Measurements from ENCODE around the gene TPPP.
"Not testable (repeated sequence)": the region's sequence is repeated elsewhere in the genome, so short reads cannot be mapped to it uniquely, and the experiment has no call there.

TPPP gene

DNA sequence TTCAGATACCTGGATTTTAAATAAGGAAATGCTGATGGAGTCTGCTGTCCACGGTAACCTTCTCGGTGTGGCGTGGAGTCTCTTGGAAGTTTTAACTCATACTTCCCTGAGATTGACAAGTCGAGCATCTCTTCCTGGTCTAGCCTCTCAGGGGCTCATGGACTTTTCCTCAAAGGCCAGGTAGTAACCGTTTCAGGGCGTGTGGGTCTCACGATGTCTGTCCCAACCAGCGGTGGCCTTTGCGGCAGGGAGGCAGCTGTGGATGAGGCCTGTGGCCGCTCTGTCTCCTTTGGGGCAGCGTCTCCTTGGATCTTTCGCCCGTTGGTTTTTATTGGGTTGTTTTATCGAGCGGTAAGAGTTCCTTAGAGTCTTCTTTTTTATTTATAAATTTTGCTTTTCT lies 48.2 kb downstream of the TPPP start:
- no peak for DNase-seq

DNA sequence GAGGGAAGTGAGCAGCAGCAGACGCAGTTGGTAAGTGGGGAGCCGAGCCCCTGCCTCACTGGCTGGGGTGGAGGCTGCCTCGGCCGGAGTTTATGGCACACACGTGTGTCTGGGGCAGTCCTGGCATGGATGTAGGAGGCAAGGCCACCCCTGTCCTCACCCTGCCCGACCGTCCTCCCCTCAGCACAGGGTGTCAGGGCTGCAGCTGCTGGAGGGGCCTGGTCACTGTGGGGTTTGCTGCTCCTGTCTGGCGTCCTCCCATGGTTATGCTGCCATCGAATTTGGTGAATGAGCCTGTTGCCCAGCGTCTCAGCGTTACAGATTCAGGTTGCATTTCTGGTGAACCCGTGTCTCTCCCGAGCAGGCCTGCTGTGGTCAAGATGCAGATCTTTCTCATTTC lies 48.6 kb downstream of the TPPP start:
- no peak for DNase-seq

DNA sequence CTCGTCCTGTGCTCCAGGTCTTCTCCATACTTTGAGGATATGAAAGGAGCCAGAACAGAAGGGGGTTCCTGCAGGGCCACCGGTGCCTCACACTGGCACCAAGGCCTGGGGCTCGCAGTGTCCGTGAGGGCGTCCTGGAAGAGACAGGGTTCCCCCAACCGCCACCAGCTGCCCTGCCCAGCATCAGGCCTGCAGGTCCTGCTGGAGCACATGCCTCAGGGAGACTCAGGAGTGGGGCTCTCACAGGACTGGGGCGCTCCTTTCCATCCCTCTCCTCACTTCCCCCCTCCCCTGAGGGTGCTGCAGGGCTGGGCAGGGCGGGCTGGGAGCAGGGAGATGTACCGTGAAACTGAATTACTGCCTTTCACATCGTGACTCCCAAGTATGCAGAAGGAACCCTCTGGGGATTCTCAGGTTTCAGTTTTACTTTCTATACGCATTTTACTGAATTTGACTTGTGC lies 49.3 kb downstream of the TPPP start:
- DNase-seq: no peak

DNA sequence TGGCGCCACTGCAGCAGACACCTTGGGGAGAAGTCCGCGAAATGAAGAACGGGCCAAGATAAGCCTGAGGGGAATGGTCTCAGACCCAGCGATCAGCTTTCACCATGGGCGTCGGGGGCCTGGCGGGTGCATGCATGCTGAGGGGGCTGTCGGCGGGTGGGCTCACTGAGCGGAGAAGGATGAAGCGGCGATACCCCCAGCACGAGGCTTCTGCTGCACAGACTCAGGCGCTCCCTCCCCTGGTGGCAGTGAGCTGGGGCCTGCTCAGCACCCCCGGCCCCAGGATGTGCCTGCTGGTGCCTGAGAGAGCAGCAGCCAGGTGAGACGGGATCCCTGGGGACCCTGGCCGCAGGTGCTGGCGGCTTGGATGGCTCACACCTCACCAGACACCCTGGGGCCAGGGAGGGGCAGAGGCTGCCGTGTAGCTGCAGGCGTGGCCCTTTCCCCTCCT lies 49.8 kb downstream of the TPPP start:
- DNase-seq: no peak

DNA sequence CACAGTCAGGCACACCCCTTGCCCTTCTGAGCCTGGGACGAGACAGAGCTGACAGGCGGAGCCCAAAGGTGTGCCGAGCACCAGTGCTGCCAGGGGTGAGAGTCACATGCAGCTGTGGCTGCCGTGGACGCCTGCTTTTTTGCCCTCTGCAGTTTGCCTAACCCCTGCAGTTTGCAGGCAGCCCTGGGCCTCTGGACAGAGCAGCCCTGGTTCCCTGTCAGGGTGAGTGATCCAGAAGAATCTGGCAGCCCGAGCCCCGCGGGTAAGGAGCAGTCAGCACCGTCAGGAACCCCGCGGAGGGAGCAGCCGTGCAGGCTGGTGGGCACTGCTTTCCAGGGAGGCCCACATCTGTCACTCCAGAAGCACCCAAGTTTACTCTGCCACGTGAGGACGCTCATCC lies 50.7 kb downstream of the TPPP start:
- no peak for DNase-seq

DNA sequence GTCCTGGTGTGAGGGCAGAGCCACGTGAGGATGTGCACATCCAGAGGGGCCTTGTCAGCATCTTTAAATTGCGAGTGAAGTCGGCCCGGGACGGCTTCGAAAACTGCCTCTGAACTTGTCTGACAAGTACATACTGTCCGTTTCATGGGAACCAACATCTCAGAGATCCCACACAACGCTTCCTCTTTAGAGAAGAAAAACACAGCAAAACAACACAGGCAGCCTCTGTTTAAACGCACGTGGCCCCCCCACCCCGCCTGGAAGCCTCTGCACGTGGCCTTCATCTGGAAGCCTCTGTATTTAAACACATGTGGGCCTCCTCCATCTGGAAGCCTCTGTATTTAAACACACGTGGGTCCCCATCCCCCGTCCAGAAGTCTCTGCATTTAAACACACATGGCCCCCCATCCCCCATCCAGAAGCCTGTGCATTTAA lies 51.8 kb downstream of the TPPP start:
- DNase-seq: no peak

DNA sequence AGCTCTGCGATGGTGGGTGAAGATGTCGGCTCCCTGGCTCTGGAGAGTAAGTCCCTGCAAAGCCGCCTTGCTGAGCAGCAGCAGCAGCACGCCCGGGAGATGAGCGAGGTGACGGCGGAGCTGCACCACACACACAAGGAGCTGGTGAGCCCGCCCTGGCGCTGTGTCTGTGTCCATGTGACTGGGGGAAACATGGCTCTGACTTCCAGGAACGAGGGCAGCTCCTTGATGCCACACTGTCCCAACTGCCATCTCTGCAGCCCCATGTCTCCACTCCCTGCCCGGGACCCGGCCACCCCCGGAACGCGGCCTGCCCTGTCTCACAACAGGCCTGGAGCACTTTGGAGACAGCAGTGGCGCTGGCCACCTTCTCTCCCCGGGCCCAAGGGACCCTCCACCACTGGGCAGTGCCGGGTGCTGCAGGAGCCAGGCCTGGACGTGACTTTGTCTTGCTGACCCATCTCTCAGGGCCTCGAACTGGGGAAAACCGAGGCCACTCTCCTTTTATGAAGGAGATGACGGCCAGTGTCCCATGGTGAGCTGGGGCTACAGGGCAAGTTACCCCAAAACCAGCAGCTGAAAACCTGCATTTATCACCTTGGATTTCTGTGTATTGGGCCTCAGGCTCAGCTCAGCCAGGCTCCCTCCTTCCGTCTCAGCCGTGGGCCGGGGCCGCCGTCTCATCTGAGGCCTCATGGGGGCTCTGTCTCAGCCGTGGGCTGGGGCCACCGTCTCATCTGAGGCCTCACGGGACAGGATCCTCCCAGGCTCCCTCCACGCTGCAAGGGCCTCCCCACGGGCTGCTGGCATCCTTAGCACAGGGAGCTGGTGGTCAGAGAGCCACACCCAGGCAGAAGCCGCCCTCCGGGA lies 52.5 kb downstream of the TPPP start:
- no peak for DNase-seq

DNA sequence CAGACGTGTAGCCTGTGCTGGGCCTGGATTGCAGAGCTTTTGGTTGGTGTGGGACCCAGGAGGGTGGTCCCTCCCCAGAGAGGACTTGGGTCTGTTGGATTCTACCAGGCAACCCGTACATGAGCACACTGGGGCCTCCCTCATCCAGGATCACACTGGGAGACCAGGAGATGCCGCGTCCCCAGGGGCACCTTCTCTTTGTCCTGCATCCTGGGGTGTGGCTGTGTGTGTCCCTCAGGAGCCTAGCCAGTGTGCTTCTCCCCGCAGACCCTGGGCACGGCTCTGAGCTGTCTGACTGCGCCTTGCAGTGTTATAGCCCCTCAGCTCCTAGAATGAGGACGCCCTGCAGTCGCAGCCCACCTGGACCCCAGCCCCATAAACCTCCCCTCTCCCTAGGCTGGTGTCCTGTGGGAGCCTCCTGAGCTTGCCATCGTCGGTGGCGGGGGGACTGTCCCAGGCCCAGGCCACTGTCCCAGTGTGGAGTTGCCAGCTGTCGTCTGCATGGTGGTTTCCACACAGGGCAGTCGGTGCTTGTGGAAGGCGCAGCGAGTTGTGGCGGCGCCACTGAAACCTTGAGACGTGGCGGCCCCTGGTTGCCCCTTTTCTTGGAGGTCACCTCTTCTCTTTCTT lies 53.5 kb downstream of the TPPP start:
- DNase-seq: no peak

DNA sequence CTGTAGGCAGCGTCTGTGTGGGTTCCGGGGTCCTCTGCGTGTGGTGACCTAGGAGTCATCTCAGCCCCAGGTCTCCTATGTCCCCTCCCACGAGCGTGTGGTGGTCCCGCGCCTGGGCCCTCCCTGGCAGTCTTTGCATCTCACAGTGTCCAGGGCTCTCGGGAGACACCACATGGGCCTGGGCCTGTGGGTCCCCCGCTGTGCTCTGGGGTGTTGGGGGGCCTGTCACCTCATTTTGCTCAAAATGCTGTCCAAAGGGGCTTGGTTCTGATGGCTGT lies 54.0 kb downstream of the TPPP start:
- no peak for DNase-seq

DNA sequence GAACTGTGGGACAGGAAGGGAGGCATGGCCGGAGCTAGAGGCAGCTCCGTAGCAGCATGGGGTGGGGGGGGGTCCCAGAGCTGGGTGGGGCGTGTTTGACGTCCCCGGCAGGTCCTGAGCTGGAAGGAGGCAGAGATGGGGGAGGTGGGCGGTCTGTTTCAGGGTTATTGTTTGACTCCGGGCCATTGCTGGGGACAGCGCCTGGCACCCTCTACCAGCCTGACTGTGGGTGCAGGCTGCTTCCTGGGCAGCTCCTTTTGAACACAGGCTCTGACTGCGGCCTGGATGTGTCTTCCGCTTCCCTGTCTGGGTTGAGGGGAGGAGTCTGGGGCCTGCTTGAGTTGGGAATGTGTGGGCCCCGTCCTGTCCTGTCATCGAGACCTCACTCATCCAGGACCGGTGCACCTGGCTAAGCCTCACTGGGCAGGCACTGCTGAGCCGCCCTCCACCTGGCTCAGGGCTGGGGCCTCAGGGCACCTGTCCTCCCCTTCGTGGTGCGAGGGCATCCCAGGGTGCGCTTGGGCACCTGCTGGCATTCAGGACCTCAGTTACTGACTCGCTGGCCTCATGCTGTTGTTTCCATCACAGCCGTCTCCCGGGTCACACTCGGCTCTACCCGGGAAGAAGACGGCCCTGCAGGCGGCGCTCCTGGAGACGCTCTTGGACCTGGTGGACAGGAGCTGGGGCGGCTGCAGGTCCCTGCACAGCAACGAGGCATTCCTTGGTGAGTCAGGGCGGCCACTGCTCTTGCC lies 54.5 kb downstream of the TPPP start:
- no peak for DNase-seq

DNA sequence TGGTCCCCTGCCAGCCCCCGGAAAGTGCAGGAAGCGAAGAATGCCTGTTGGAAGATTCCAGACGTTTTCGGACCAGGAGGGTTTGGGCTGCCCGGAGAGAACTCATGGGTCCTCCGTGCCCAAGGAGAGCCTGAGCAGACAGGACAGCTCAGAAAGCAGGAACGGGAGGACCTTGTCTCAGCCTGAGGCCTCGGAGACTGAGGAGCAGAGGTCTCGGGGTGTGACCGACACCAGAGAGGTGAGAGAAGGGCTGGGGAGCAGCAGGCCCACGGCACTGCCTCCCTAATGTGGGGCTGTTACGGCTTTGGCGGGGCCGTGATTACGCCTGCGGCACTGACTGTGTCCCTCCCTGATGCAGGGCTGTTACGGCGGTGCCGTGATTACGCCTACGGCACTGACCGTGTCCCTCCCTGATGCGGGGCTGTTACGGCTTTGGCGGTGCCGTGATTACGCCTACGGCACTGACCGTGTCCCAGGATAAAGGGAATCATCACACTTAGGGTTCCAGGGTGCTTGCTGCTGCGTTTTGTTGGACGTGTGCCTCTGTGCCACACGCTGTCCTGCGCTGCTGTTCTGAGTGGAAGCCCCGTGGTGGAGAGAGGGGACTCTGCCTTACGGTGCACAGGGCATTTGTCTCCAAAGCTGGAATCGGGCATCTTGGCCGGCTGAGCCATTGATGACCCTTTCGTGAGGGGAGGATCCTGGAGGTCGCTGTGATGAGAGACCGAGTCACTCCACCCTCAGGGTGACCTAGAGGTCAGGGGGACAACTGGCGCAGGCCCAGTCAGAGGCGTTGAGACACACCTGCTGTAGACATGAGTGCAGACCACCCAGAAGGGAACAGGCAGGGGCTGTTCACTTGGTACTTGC lies 55.3 kb downstream of the TPPP start:
- DNase-seq: no peak

DNA sequence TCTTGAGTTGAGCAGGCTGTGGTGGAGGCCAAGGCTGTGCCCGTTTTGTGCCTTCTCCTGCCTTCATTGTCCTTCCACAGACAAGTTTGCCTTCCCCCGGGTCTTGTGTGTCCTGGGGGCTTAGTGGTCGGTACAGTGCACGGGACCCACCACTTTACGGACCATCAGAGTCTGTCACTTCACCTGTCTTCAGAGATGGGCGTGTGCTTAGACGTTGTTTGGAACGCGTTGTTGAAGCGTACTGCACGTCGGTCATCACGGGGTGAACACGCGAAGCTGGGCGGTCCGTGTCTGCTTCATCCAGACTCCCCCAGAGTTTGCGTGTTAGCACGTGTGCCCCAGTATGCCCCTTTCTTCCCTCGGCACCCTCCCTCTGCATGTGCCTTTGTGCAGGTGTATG lies 56.2 kb downstream of the TPPP start:
- no peak for DNase-seq

DNA sequence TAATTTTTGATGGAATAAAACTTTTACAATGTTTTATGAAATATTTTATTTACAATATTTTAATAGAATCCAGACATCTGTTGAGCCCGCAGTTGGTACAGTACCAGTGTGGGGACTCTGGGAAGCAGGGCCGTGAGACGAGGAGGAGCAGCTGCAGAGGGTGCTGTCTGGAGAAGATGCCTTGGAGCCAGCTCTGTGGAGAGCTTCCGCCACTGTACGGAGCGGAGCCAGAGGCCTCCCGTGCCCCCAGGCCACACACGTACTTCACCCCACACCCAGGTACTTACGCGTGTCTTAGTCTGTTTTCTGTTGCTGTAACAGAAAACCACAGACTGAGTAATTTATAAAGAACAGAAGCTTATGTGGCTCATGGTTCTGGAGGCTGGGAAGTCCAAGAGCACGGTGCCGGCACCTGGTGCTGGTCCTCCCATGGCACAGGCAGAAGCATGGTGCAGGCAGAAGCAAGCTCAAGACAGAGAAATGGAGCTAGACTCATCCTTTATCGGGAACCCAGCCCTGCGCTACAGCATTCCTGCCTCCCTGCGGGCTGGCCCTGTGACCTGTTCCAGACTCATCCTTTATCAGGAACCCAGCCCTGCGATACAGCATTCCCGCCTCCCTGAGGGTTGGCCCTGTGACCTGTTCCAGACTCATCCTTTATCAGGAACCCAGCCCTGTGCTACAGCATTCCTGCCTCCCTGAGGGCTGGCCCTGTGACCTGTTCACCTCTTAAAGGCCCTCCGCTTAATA lies 57.7 kb downstream of the TPPP start:
- DNase-seq: no peak

DNA sequence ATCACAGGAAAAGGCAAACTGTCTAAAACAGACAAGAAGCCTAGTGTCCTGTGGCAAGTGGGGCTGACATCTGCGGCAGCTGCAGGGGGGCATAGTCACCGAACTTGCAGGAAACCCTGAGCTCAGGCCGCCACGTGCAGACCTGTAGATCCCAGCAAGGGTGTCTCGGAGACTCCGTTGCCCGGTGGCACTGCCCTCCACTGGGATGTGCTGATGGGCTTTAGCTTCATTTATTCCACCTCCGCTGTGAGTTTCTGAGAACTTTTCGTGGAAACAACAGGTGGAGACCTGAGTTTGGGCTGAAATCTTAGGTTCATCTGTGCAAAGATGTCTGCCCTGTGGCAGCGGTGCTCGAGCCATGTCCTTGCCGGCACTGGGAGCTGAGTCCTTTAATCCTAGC lies 59.0 kb downstream of the TPPP start:
- DNase-seq: no peak

DNA sequence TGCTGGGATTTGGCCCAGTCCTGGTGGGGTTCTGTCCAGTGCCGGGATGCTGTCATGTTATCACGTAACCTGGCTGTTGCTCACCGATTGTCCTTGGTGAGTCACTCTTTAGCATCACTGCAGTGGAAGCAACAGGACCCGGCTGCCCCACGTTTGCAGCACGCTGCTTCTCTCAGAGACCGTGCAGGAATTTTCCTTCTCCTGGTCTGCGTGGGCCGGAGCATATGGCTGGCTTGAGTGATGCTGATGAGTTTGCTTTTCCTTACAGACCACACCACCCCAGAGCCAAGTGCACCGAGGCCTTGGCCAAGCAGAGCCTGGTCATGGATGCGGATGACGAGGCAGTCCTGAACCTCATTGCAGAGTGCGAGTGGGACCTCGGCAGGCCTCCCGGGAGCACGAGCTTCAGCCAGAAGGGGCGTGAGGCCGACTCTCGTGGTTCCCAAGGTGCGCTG lies 59.6 kb downstream of the TPPP start:
- DNase-seq: no peak

DNA sequence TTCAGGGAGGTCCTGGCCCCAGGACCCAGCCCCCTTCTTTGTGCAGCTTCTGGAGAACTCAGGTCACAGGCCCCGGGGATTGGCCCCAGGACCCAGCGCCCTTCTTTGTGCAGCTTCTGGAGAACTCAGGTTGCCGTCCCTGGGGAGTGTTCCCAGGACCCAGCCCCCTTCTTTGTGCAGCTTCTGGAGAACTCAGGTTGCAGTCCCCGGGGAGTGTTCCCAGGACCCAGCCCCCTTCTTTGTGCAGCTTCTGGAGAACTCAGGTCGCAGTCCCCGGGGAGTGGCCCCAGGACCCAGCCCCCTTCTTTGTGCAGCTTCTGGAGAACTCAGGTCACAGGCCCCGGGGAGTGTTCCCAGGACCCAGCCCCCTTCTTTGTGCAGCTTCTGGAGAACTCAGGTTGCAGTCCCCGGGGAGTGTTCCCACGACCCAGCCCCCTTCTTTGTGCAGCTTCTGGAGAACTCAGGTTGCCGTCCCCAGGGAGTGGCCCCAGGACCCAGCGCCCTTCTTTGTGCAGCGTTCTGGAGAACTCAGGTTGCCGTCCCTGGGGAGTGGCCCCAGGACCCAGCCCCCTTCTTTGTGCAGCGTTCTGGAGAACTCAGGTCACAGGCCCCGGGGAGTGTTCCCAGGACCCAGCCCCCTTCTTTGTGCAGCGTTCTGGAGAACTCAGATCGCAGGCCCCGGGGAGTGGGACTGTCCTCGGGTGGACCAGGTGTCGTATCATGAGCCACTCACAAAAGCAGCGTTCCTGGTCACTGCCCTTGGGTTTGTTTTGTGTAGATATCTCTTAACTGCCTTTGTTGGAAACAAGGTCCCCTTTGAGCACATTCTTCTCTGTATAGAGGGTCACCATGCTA lies 64.6 kb downstream of the TPPP start:
- DNase-seq: not testable (repeated sequence)

DNA sequence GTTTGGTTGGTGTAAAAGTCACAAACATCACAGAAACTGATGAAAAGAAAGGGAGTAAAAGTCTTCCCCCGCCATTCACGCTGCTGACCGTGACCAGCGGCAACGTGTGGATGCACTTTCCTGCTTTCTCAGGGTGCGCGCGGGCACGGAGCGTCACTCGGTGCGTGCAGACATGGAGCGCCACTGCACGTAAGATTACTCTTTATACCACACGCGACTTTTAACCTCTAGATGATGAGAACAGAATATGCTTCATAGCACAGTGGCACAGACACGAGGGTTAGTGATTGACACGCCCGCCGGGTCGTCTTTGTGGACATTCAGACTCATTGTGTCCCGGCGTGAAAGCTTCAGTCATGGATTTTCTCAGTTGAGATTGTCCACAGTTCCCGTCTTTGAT lies 65.3 kb downstream of the TPPP start:
- no peak for DNase-seq

DNA sequence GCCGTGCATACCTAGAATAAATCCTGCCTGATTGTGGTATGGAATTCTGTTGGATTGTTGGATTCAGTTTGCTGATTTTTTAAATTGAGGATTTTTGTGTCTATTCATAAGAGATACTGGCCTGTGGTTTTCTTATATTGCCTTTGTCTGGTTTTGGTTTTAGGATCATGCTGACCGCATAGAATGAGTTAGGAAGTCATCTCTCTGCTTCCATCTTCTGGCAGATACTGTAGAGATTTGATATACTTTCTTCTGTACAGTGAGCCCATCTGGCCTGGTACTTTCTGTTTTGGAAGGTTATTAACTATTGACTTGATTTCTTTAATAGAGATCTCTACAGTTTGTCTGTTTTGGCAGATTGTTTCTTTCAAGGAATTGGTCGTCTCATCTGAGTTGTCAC lies 66.3 kb downstream of the TPPP start:
- DNase-seq: no peak

DNA sequence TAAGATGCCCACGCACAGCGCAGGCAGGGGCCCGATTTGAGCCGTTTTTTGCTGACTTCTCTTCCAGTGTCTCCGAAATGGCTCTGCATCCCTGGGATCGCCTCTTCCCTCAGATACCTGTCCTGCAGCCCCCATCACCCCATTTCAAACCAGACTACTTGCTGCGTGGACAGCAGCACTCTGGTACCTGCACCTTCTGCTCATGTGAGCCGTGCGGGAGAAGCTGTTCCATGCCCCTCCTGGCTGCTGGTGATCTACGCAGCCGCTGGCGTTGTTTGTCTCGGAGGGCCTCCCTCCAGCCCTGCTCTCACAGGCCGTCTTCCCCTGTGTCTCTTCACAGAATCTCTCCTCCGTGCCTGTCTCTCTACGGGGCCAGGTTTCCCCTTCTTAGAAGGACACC lies 67.6 kb downstream of the TPPP start:
- no peak for DNase-seq

DNA sequence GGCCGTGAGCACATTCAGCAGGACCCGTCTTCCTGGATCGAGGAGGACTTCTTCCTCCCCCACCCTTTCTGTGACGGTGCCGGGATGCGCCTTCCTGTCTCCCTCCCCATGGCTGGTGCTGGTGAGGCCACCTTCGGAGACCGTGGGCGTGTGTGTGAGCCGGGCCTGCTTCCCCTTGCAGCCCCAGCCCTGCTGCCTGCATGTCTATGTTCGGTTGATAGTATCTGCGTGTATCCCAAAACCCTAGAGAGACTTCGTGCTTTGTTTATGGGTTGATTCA lies 68.3 kb downstream of the TPPP start:
- no peak for DNase-seq

Data from effector CD8-positive, alpha-beta T cell (primary cell).